ENCODE data around the gene ITGB5. TPM values are rescaled to one million over a fixed set of nuclear protein-coding genes. Genes with fewer than 3 reads are reported as not detected.
A peak's percentile ranks its signal among the peaks of the same experiment; 100 is the strongest.

Gene ITGB5
- total RNA-seq, 2 experiments from 2014 or later: 0.52 to 1.5 TPM

GRCh38 chr3:124878561-124879336, 8.4 kb downstream of the ITGB5 start:
- intact Hi-C loops (cut with micrococcal nuclease): loop anchor here (5.0 kb wide), 1 partner anchor 41 kb away; no protein-coding TSS in a partner anchor
- CTCF ChIA-PET: interaction anchor here (1.5 to 1.7 kb wide), 3 partner anchors 23 to 118 kb away, joined by 4 to 8 read pairs (median 7); no protein-coding TSS in a partner anchor
- Mint-ChIP-seq H3K4me3 (no peak overlapping the region), H3K4me1 (ENCODE audit: low read depth) (peaks cover 12% of the 10 kb centered on the region), H3K9me3 (no peaks in the 10 kb centered on the region), H3K27ac (peak overlapping the region; percentile 1), H3K36me3 (no peaks in the 10 kb centered on the region), H3K27me3 (peaks cover 11% of the 10 kb centered on the region)
- POLR2A ChIA-PET: no interaction called here
- DNase-seq: peak; percentile 47

- peaks cover 12% of the 10 kb centered on the region for H3K4me1 Mint-ChIP-seq (ENCODE audit: low read depth)
- POLR2A ChIA-PET: interaction anchor here (1.0 kb wide), 1 partner anchor 24 kb away, joined by 3 read pairs; no protein-coding TSS in a partner anchor
- H3K27ac Mint-ChIP-seq: no peak overlapping the region
- H3K9me3 Mint-ChIP-seq: no peaks in the 10 kb centered on the region
- H3K36me3 Mint-ChIP-seq: no peaks in the 10 kb centered on the region
- no peak for DNase-seq
- CTCF ChIA-PET: interaction anchor here (1.6 to 1.7 kb wide), 2 partner anchors 24 to 117 kb away, joined by 4 to 8 read pairs; no protein-coding TSS in a partner anchor
- no peak overlapping the region for H3K4me3 Mint-ChIP-seq
- intact Hi-C loops (cut with micrococcal nuclease): loop anchor here (5.0 kb wide), 1 partner anchor 40 kb away; no protein-coding TSS in a partner anchor
- H3K27me3 Mint-ChIP-seq: peaks cover 10% of the 10 kb centered on the region
These were observed 9.5 kb downstream of the ITGB5 start for GRCh38 chr3:124877674-124878073.

GRCh38 chr3:124876401-124876878, 10.7 kb downstream of the ITGB5 start:
- POLR2A ChIA-PET: no interaction called here
- CTCF ChIA-PET: interaction anchor here (0.8 kb wide), 1 partner anchor 11 kb away, joined by 3 read pairs; the partner anchor contains the start of gene ITGB5
- Mint-ChIP-seq H3K9me3 (no peaks in the 10 kb centered on the region), H3K27ac (no peak overlapping the region), H3K4me1 (ENCODE audit: low read depth) (peaks cover 12% of the 10 kb centered on the region), H3K36me3 (no peaks in the 10 kb centered on the region), H3K4me3 (no peak overlapping the region), H3K27me3 (peaks cover 5% of the 10 kb centered on the region)
- intact Hi-C loops (cut with micrococcal nuclease): loop anchor here (5.0 kb wide), 1 partner anchor 39 kb away; no protein-coding TSS in a partner anchor
- DNase-seq: no peak

- Mint-ChIP-seq H3K27ac (no peak overlapping the region), H3K27me3 (peaks cover 13% of the 10 kb centered on the region), H3K36me3 (no peaks in the 10 kb centered on the region), H3K4me3 (no peak overlapping the region), H3K9me3 (no peaks in the 10 kb centered on the region), H3K4me1 (ENCODE audit: low read depth) (no peaks in the 10 kb centered on the region)
- POLR2A ChIA-PET: no interaction called here
- no peak for DNase-seq
- intact Hi-C loops (cut with micrococcal nuclease): no loop called here
- CTCF ChIA-PET: no interaction called here
These were observed 13.9 kb downstream of the ITGB5 start for GRCh38 chr3:124873226-124873625.

- no peaks in the 10 kb centered on the region for H3K36me3 Mint-ChIP-seq
- CTCF ChIA-PET: no interaction called here
- no peak for DNase-seq
- no peaks in the 10 kb centered on the region for H3K9me3 Mint-ChIP-seq
- POLR2A ChIA-PET: no interaction called here
- no peak overlapping the region for H3K4me3 Mint-ChIP-seq
- no peaks in the 10 kb centered on the region for H3K4me1 Mint-ChIP-seq (ENCODE audit: low read depth)
- peaks cover 14% of the 10 kb centered on the region for H3K27me3 Mint-ChIP-seq
- intact Hi-C loops (cut with micrococcal nuclease): no loop called here
- H3K27ac Mint-ChIP-seq: no peak overlapping the region
These were observed 19.7 kb downstream of the ITGB5 start for GRCh38 chr3:124867511-124867910.

- intact Hi-C loops (cut with micrococcal nuclease): no loop called here
- ChIA-PET POLR2A (no interaction called here), CTCF (interaction anchor here (0.6 to 1.5 kb wide), 2 partner anchors 101 to 1801 kb away, joined by 3 to 4 read pairs; no protein-coding TSS in a partner anchor)
- H3K27ac Mint-ChIP-seq: no peak overlapping the region
- peaks cover 7% of the 10 kb centered on the region for H3K27me3 Mint-ChIP-seq
- no peaks in the 10 kb centered on the region for H3K36me3 Mint-ChIP-seq
- H3K4me1 Mint-ChIP-seq (ENCODE audit: low read depth): no peaks in the 10 kb centered on the region
- no peaks in the 10 kb centered on the region for H3K9me3 Mint-ChIP-seq
- no peak for DNase-seq
- no peak overlapping the region for H3K4me3 Mint-ChIP-seq
These were observed 25.2 kb downstream of the ITGB5 start for GRCh38 chr3:124862006-124862405.

GRCh38 chr3:124861041-124861440, 26.1 kb downstream of the ITGB5 start:
- intact Hi-C loops (cut with micrococcal nuclease): no loop called here
- DNase-seq: no peak
- Mint-ChIP-seq H3K27me3 (peaks cover 7% of the 10 kb centered on the region), H3K4me1 (ENCODE audit: low read depth) (no peaks in the 10 kb centered on the region), H3K4me3 (no peak overlapping the region), H3K36me3 (no peaks in the 10 kb centered on the region), H3K9me3 (no peaks in the 10 kb centered on the region), H3K27ac (no peak overlapping the region)
- ChIA-PET POLR2A (no interaction called here), CTCF (no interaction called here)

GRCh38 chr3:124860599-124860998, 26.6 kb downstream of the ITGB5 start:
- CTCF ChIA-PET: interaction anchor here (0.7 kb wide), 1 partner anchor 224 kb away, joined by 3 read pairs; no protein-coding TSS in a partner anchor
- Mint-ChIP-seq H3K4me1 (ENCODE audit: low read depth) (no peaks in the 10 kb centered on the region), H3K4me3 (no peak overlapping the region), H3K27ac (no peak overlapping the region), H3K36me3 (no peaks in the 10 kb centered on the region), H3K27me3 (peaks cover 8% of the 10 kb centered on the region), H3K9me3 (no peaks in the 10 kb centered on the region)
- intact Hi-C loops (cut with micrococcal nuclease): no loop called here
- no peak for DNase-seq
- POLR2A ChIA-PET: no interaction called here

GRCh38 chr3:124859025-124859424, 28.1 kb downstream of the ITGB5 start:
- no peak overlapping the region for H3K27ac Mint-ChIP-seq
- DNase-seq: no peak
- intact Hi-C loops (cut with micrococcal nuclease): no loop called here
- no peaks in the 10 kb centered on the region for H3K9me3 Mint-ChIP-seq
- ChIA-PET CTCF (no interaction called here), POLR2A (no interaction called here)
- peaks cover 11% of the 10 kb centered on the region for H3K27me3 Mint-ChIP-seq
- no peaks in the 10 kb centered on the region for H3K36me3 Mint-ChIP-seq
- H3K4me1 Mint-ChIP-seq (ENCODE audit: low read depth): no peaks in the 10 kb centered on the region
- no peak overlapping the region for H3K4me3 Mint-ChIP-seq

- peaks cover 12% of the 10 kb centered on the region for H3K27me3 Mint-ChIP-seq
- intact Hi-C loops (cut with micrococcal nuclease): no loop called here
- DNase-seq: no peak
- H3K27ac Mint-ChIP-seq: no peak overlapping the region
- H3K36me3 Mint-ChIP-seq: no peaks in the 10 kb centered on the region
- no peak overlapping the region for H3K4me3 Mint-ChIP-seq
- CTCF ChIA-PET: interaction anchor here (1.8 kb wide), 1 partner anchor 97 kb away, joined by 6 read pairs; no protein-coding TSS in a partner anchor
- H3K4me1 Mint-ChIP-seq (ENCODE audit: low read depth): no peaks in the 10 kb centered on the region
- no peaks in the 10 kb centered on the region for H3K9me3 Mint-ChIP-seq
- POLR2A ChIA-PET: no interaction called here
These were observed 28.9 kb downstream of the ITGB5 start for GRCh38 chr3:124858275-124858674.

GRCh38 chr3:124856677-124857076, 30.5 kb downstream of the ITGB5 start:
- H3K27me3 Mint-ChIP-seq: peaks cover 16% of the 10 kb centered on the region
- ChIA-PET POLR2A (no interaction called here), CTCF (interaction anchor here (1.0 to 1.8 kb wide), 2 partner anchors 45 to 95 kb away, joined by 3 to 6 read pairs; no protein-coding TSS in a partner anchor)
- no peak overlapping the region for H3K4me3 Mint-ChIP-seq
- H3K27ac Mint-ChIP-seq: no peak overlapping the region
- H3K36me3 Mint-ChIP-seq: no peaks in the 10 kb centered on the region
- no peaks in the 10 kb centered on the region for H3K4me1 Mint-ChIP-seq (ENCODE audit: low read depth)
- intact Hi-C loops (cut with micrococcal nuclease): no loop called here
- DNase-seq: no peak
- no peaks in the 10 kb centered on the region for H3K9me3 Mint-ChIP-seq

- CTCF ChIA-PET: interaction anchor here (1.0 kb wide), 1 partner anchor 92 kb away, joined by 4 read pairs; no protein-coding TSS in a partner anchor
- H3K9me3 Mint-ChIP-seq: no peaks in the 10 kb centered on the region
- H3K4me1 Mint-ChIP-seq (ENCODE audit: low read depth): no peaks in the 10 kb centered on the region
- no peak for DNase-seq
- POLR2A ChIA-PET: no interaction called here
- intact Hi-C loops (cut with micrococcal nuclease): no loop called here
- H3K27ac Mint-ChIP-seq: no peak overlapping the region
- H3K27me3 Mint-ChIP-seq: peaks cover 16% of the 10 kb centered on the region
- H3K4me3 Mint-ChIP-seq: no peak overlapping the region
- no peaks in the 10 kb centered on the region for H3K36me3 Mint-ChIP-seq
These were observed 33.2 kb downstream of the ITGB5 start for GRCh38 chr3:124854009-124854408.

Measured in activated CD4-positive, alpha-beta memory T cell treated with anti-CD3 and anti-CD28 coated beads for 36 hours (primary cell).